ENCODE data around the gene ELF5. TPM values are rescaled to one million over a fixed set of nuclear protein-coding genes. Genes with fewer than 3 reads are reported as not detected.

Gene ELF5
- total RNA-seq = not detected in 2 replicates

GRCh38 chr11:34513682-34514449 lies at the start of gene ELF5:
ELF5 (minus strand) TSS chr11:34513794; CDS start chr11:34505749, 8,045 bp downstream.

DNA sequence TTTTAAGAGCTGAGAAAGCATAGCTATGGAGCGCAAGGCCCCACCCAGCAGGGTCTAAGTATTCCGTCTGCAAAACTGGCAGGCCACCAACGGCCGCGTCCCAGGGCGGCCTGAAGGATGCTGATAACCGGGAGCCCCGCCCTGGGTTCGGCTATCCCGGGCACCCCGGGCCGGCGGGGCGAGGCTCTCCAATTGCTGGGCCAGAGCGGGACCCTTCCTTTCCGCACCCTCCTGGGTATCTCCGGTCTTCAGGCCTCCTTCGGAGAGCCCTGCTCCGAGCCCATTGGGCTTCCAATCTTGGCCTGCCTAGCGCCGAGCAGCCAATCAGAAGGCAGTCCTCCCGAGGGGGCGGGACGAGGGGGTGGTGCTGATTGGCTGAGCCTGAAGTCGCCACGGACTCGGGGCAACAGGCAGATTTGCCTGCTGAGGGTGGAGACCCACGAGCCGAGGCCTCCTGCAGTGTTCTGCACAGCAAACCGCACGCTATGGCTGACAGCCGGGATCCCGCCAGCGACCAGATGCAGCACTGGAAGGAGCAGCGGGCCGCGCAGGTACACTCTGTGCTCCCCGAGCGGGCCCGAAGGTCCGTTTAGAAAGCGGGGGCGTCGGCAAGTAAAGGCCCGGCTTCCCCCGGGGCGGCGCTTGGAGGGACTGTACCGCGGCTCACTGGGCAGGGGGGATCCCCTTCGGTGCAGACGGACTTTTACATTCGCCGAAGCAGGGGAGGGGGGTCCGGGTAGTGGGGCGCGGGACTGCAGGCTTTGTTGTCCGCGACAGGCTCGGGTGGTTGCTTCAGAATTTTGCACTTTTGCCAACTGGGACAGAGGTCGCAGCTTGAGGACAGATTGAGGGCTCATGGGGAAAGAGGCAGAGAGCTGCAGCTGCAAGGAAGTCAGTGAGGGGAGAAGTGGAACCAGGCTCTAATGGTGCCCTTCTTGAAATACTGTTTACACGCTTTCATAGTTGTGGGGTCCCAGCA lies 74.8 kb downstream of the ELF5 start, which contains the start of gene CAT:
Gene CAT (plus strand): TSS at position 406 of the 979 bp plus-strand sequence. CDS start 80 bp downstream, at position 486.

Other genes with a start within 250 kb of the ELF5 start
- 4.4 and 7.8 TPM in 2 replicates for gene ABTB2, start 155.8 kb downstream of the ELF5 start, total RNA-seq
- 32.5 and 55.7 TPM in 2 replicates for gene CAT, start 74.9 kb downstream of the ELF5 start, total RNA-seq
- 0.64 and 4.0 TPM in 2 replicates for gene EHF, start 107.3 kb upstream of the ELF5 start, total RNA-seq

All from epithelial cell of alveolus of lung (primary cell).